ENCODE results near the gene RBM14.

- no peak for TF ChIP-seq CTCF (IDR thresholded peaks at IDR 0.05; ENCODE audit: low read depth, low read length)
- TF ChIP-seq, protein P1, sequence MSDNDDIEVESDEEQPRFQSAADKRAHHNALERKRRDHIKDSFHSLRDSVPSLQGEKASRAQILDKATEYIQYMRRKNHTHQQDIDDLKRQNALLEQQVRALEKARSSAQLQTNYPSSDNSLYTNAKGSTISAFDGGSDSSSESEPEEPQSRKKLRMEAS (IDR thresholded peaks at IDR 0.05; ENCODE audit: low read depth, low read length): no peak
- TF ChIP-seq POLR2A (IDR thresholded peaks at IDR 0.05; ENCODE audit: extremely low read depth, insufficient read length): no peak
- TF ChIP-seq MYC (IDR thresholded peaks at IDR 0.05; ENCODE audit: low read depth, low read length): no peak
Measured at GRCh38 chr11:66567787-66568123, 48.7 kb upstream of the RBM14 start.

Data from NB4 (cell line).